Nephron progenitor cell (in vitro differentiated cells): ENCODE data around the gene OR51L1.

ENCODE experiments used
- DNase-seq: peaks from one replicate; pipeline ENCODE4 v3.0.0; 2021
- H3K27ac Mint-ChIP-seq: 2 replicates; pipeline ENCODE4 v1.8.0; 2021; ENCODE audit warnings: mild to moderate bottlenecking, moderate library complexity, mixed read lengths
- H3K27me3 Mint-ChIP-seq: 2 replicates; pipeline ENCODE4 v1.8.0; 2021; ENCODE audit warnings: mild to moderate bottlenecking, low read depth, mixed read lengths; ENCODE audit not compliant: poor library complexity
- H3K36me3 Mint-ChIP-seq: 2 replicates; pipeline ENCODE4 v1.8.0; 2021; ENCODE audit warnings: low read depth, mixed read lengths
- H3K4me1 Mint-ChIP-seq: 2 replicates; pipeline ENCODE4 v1.8.0; 2021; ENCODE audit warnings: mixed read lengths
- H3K4me3 Mint-ChIP-seq: 2 replicates; pipeline ENCODE4 v1.8.0; 2021; ENCODE audit warnings: mild to moderate bottlenecking, moderate library complexity, mixed read lengths
- H3K9me3 Mint-ChIP-seq: 2 replicates; pipeline ENCODE4 v1.8.0; 2021; ENCODE audit warnings: mild to moderate bottlenecking, moderate library complexity, mixed read lengths
- CTCF ChIP-seq: fragments of 200-600 bp; sonication (generic); IDR thresholded peaks from 2 replicates; pipeline ENCODE4 v1.5.0; 2021; ENCODE audit warnings: antibody characterized with exemption

OR51L1 gene

GRCh38 chr11:5038341-5038740, 43.7 kb downstream of the OR51L1 start:
- no peak for DNase-seq
- H3K9me3 Mint-ChIP-seq: no peaks in the 10 kb centered on the region
- no peak overlapping the region for H3K4me3 Mint-ChIP-seq
- H3K27me3 Mint-ChIP-seq: peaks cover 4% of the 10 kb centered on the region
- TF ChIP-seq CTCF: no peak
- H3K36me3 Mint-ChIP-seq: no peaks in the 10 kb centered on the region
- no peaks in the 10 kb centered on the region for H3K4me1 Mint-ChIP-seq
- no peak overlapping the region for H3K27ac Mint-ChIP-seq

GRCh38 chr11:5040876-5041275, 46.2 kb downstream of the OR51L1 start:
- Mint-ChIP-seq H3K4me1 (no peaks in the 10 kb centered on the region), H3K4me3 (no peak overlapping the region)
- no peak for DNase-seq

GRCh38 chr11:5042091-5042490, 47.4 kb downstream of the OR51L1 start:
- Mint-ChIP-seq H3K4me3 (no peak overlapping the region), H3K27ac (no peak overlapping the region), H3K36me3 (no peaks in the 10 kb centered on the region), H3K27me3 (peaks cover 7% of the 10 kb centered on the region), H3K9me3 (no peaks in the 10 kb centered on the region), H3K4me1 (no peaks in the 10 kb centered on the region)
- DNase-seq: no peak
- TF ChIP-seq CTCF: no peak

More at GRCh38 chr11:5040876-5041275, 46.2 kb downstream of the OR51L1 start:
- Mint-ChIP-seq H3K9me3 (no peaks in the 10 kb centered on the region), H3K27me3 (peaks cover 7% of the 10 kb centered on the region), H3K36me3 (no peaks in the 10 kb centered on the region), H3K27ac (no peak overlapping the region)
- no peak for TF ChIP-seq CTCF

GRCh38 chr11:5043380-5043779, 48.7 kb downstream of the OR51L1 start:
- no peak overlapping the region for H3K27ac Mint-ChIP-seq
- no peaks in the 10 kb centered on the region for H3K36me3 Mint-ChIP-seq
- no peaks in the 10 kb centered on the region for H3K4me1 Mint-ChIP-seq
- H3K27me3 Mint-ChIP-seq: peaks cover 7% of the 10 kb centered on the region
- TF ChIP-seq CTCF: no peak
- DNase-seq: no peak
- H3K4me3 Mint-ChIP-seq: no peak overlapping the region
- no peaks in the 10 kb centered on the region for H3K9me3 Mint-ChIP-seq

DNA sequence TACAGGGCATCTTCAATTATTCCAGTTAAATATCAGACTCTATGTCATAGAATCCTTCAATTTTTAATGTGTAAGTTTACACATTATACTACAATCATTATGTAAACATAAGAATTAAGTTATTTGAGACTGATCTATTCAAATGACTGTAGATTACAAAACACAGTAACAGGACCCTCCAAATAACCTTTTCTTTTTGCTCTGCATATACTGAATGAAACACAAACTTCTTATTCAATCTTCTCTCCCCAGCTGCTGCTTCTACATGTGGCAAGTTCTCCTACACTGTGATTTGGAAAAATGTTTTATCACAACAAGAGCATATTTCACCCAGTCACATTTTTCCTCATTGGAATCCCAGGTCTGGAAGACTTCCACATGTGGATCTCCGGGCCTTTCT, 51.6 kb downstream of the OR51L1 start, which contains the start of gene OR52J3:
Gene OR52J3, plus strand, starts transcription at position 301 of the 400 bp plus-strand sequence. Its CDS starts 0 bp downstream, at position 301.
- Mint-ChIP-seq H3K4me1 (no peaks in the 10 kb centered on the region), H3K9me3 (no peaks in the 10 kb centered on the region), H3K4me3 (no peak within 1 kb of the TSS), H3K27ac (no peak within 1 kb of the TSS), H3K27me3 (peaks cover 7% of the 10 kb centered on the region), H3K36me3 (no peaks in the 10 kb centered on the region)
- TF ChIP-seq CTCF: no peak
- no peak for DNase-seq

DNA sequence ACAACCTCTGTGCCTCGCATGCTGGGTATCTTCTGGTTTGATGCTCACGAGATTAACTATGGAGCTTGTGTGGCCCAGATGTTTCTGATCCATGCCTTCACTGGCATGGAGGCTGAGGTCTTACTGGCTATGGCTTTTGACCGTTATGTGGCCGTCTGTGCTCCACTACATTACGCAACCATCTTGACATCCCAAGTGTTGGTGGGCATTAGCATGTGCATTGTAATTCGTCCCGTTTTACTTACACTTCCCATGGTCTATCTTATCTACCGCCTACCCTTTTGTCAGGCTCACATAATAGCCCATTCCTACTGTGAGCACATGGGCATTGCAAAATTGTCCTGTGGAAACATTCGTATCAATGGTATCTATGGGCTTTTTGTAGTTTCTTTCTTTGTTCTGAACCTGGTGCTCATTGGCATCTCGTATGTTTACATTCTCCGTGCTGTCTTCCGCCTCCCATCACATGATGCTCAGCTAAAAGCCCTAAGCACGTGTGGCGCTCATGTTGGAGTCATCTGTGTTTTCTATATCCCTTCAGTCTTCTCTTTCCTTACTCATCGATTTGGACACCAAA, 52.2 kb downstream of the OR51L1 start:
- DNase-seq: no peak
- Mint-ChIP-seq H3K9me3 (no peaks in the 10 kb centered on the region), H3K36me3 (no peaks in the 10 kb centered on the region), H3K4me1 (no peaks in the 10 kb centered on the region), H3K27ac (no peak overlapping the region), H3K27me3 (peaks cover 7% of the 10 kb centered on the region), H3K4me3 (no peak overlapping the region)
- no peak for TF ChIP-seq CTCF
